Measurements from ENCODE around the gene LRRC1. TPM values are rescaled to one million over a fixed set of nuclear protein-coding genes. Genes with fewer than 3 reads are reported as not detected.

The LRRC1 gene
- total and polyA plus RNA-seq, 2 of the 13 experiments (the other 11 are each of a cell fraction or from before 2014, with no cell fraction given): 15.6 to 27.7 TPM

GRCh38 chr6:53951383-53951782 lies 156.6 kb downstream of the LRRC1 start:
- in situ Hi-C loops (cut with HindIII; ENCODE audit: extremely low pct_ligation_motif_present, low pct_unique_long_range_greater_than_20kb): loop anchor here (10.0 kb wide), 1 partner anchor 457 kb away; no protein-coding TSS in a partner anchor
- ATAC-seq (no peak), DNase-seq (ENCODE audit: low spot score) (no peak), FAIRE-seq (no peak)
- H3K4me3 ChIP-seq (replicated peaks in 1 of 3; ENCODE audit: insufficient read depth in 1 of 3, low read depth in 2 of 3, low read length in 3 of 3): no peak overlapping the region
- intact Hi-C loops (cut with micrococcal nuclease; ENCODE audit: unreplicated experiment): no loop called here
- TF ChIP-seq KIAA2018 (CRISPR knock-in tag; IDR thresholded peaks at IDR 0.05; ENCODE audit: borderline replicate concordance) (no peak), PITX1 (CRISPR knock-in tag; IDR thresholded peaks at IDR 0.05) (no peak), ZNF331 (CRISPR knock-in tag; IDR thresholded peaks at IDR 0.05) (no peak), ZNF160 (CRISPR knock-in tag; IDR thresholded peaks at IDR 0.05) (no peak), ZNF83 (CRISPR knock-in tag; IDR thresholded peaks at IDR 0.05; ENCODE audit: borderline replicate concordance) (no peak), NR2F2 (IDR thresholded peaks at IDR 0.05; ENCODE audit: borderline replicate concordance, low read depth) (no peak), ZFP41 (CRISPR knock-in tag; IDR thresholded peaks at IDR 0.05; ENCODE audit: borderline replicate concordance) (no peak)
- 29% methylated on average over 3 of the region's 3 CpGs for WGBS (ENCODE audit: low lambda C conversion rate)
- H3K4me2 ChIP-seq (ENCODE audit: low read depth, low read length): no peak overlapping the region
- BruUV-seq (replicated peaks): no TSS peak
- ChIA-PET POLR2A (no interaction called here), CTCF (ENCODE audit: low intra/inter-chr PET ratio, low total read pairs) (no interaction called here)
- H3K27me3 ChIP-seq (ENCODE audit: control insufficient read depth in 1 of 2, insufficient read depth in 2 of 2, low read length in 2 of 2): no peaks in the 10 kb centered on the region
- H3K27ac ChIP-seq (ENCODE audit: extremely low read length, insufficient read depth, low read length): no peak overlapping the region
- H3K9ac ChIP-seq (ENCODE audit: insufficient read depth, low read depth, low read length): no peak overlapping the region
- H4K20me1 ChIP-seq (ENCODE audit: insufficient read depth, low read length): no peaks in the 10 kb centered on the region
- no peak overlapping the region for H2AFZ ChIP-seq (ENCODE audit: low read length)
- H3K4me1 ChIP-seq (ENCODE audit: insufficient read depth, low read length): no peaks in the 10 kb centered on the region
- no peaks in the 10 kb centered on the region for H3K79me2 ChIP-seq (ENCODE audit: insufficient read depth, low read length)
- H3K36me3 ChIP-seq (replicated peaks in 1 of 2; ENCODE audit: control insufficient read depth in 1 of 2, insufficient read depth in 2 of 2, low read length in 2 of 2): no peaks in the 10 kb centered on the region
- peaks cover 6% of the 10 kb centered on the region; the same call in 1 of the 2 replicates for H3K9me3 ChIP-seq (ENCODE audit: low read length)

Measured in HepG2 (cell line).